HG02870 (cell line): ENCODE measurements around the gene HHIP.

Source experiments
- ATAC-seq: cut with Tn5 transposase; IDR thresholded peaks from one replicate; pipeline ENCODE4 v1.9.1; 2021; ENCODE audit warnings: mild to moderate bottlenecking, moderate library complexity; ENCODE audit not compliant: unreplicated experiment

The HHIP gene, protein sequence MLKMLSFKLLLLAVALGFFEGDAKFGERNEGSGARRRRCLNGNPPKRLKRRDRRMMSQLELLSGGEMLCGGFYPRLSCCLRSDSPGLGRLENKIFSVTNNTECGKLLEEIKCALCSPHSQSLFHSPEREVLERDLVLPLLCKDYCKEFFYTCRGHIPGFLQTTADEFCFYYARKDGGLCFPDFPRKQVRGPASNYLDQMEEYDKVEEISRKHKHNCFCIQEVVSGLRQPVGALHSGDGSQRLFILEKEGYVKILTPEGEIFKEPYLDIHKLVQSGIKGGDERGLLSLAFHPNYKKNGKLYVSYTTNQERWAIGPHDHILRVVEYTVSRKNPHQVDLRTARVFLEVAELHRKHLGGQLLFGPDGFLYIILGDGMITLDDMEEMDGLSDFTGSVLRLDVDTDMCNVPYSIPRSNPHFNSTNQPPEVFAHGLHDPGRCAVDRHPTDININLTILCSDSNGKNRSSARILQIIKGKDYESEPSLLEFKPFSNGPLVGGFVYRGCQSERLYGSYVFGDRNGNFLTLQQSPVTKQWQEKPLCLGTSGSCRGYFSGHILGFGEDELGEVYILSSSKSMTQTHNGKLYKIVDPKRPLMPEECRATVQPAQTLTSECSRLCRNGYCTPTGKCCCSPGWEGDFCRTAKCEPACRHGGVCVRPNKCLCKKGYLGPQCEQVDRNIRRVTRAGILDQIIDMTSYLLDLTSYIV

DNA sequence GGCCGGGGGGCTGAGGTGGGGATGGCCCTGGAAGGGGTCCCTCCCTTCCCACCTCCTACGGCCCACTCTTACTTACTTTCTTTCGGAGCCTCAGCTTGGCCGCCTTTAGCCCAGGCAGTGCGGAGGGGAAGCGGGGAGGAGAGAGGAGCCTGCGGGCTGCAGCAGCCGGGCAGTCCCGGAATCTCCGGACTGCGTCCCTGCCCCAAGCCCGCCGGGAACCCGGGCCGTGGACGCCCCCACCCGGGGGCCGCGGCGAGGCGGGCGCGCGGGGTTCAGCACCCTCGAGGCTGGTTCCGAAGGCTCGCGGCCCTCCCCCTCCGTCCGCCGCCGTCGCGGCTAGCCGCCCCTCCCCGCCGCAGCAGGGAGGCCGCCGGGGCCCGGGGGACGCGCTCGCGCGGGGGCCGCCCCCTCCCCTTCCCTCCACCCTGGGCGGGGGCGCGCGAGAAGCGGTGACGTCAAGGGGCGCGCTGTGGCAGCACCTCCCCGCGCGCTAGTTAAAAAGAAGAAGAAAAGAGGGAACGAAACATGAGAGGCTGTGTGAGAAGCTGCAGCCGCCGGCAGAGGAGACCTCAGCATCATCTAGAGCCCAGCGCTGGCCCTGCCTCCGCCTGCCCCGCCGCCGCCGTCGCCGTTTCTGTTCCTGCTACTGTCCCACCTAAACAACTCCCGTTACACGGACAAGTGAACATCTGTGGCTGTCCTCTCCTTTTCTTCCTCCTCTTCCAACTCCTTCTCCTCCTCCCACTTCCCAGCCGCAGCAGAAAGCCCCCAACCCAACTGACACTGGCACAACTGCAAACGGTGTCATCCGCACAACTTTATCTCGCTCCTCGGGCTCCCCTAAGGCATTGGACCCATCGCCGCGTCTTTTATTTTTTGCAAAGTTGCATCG lies at the start of gene HHIP:
TSS of gene HHIP (plus strand) at position 526 of the 892 bp plus-strand sequence. CDS start 520 bp downstream, outside the sequence.
- ATAC-seq = peak; percentile 37

- ATAC-seq = no peak
These were observed 48.8 kb upstream of the HHIP start for GRCh38 chr4:144597171-144597570.

DNA sequence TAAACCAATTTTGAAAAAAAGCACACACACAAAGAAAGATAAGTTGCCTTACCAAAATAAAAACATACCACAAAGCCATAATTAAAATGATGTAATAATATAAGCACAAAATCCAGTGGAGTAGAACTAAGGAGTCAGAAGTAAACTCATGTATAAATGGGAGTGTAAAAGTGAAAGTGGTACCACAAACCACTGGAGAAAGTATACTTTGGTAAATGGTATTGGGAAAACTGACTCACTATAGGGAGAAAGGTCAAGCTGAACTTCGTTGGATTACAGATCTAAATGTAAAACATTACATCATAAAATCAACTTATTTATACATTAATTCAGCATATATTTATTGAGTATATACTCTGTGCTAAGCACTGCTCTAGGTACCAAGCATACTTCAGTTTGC lies 46.3 kb upstream of the HHIP start:
- no peak for ATAC-seq

GRCh38 chr4:144611850-144612249 lies 34.1 kb upstream of the HHIP start:
- peak; percentile 66 for ATAC-seq

DNA sequence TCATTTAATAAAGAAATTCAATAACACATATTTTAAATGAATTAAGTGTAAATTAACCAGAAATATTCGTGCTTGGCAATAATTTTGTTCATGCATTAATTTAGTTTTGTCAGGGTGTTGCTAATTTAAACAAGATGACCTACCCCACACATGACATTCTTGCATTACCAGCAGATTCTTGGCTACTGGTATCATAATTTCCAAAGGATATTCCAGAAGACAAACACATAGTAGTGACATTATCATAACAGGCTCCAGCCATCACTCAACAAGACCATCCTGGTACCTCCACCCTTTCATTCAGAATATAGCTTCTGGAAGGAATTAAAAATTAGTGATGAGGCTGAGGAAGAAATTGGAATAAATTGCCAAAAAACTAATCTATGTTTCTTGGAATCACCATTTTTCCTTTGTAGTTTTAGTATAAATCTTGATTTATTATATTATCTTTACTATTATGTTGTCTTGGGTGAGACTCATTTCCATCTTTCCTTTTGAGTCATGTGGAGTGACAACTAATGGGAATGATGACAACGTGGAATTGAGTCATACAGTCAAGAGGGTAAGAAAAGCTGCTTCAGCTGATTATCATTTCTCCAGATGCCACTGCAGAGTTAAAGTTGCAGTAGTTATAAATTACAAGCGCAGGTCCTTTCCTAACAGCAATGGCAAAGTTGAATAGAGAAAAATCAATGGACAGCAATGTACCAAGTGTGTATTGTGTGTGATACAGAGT lies 30.9 kb upstream of the HHIP start:
- ATAC-seq = no peak

GRCh38 chr4:144621681-144622080 lies 24.3 kb upstream of the HHIP start:
- no peak for ATAC-seq

GRCh38 chr4:144627663-144628076 lies 18.3 kb upstream of the HHIP start:
- no peak for ATAC-seq

GRCh38 chr4:144633215-144633614 lies 12.7 kb upstream of the HHIP start:
- no peak for ATAC-seq

GRCh38 chr4:144634978-144635747 lies 10.8 kb upstream of the HHIP start:
- peak; percentile 100 for ATAC-seq

DNA sequence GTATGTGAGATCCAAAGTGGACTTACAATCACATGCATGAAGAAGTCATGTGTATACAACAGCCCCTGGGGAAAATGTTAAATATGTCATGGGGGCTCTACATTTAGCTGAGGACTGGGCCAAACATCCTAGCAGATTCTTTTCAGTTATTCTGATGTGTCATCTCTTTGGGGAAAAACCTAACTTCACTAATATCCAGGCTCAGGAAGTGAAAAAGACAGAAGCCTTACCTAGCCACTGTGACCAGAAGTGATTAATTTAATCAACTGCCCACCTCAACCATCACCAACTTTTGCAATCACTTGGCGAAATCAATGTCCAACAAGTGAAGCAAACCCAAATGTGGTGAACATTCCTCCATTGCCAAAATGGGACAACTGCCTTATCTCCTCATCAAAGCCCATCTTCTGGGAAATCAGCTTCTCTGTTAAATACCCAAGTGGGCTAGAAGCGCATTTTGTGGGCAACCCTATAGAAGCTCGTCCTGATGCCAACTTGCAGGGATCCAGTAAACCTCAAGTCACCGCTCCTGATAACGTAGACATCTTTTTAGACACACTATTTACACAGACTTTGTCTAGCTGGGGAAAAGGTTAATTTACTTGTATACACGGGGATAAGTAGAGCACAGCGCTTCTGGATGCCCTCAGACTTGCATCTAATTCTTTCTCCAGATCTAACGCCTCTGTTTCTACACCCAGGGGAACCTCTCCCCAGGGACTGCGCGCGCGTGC lies 1.4 kb upstream of the HHIP start:
- no peak for ATAC-seq

DNA sequence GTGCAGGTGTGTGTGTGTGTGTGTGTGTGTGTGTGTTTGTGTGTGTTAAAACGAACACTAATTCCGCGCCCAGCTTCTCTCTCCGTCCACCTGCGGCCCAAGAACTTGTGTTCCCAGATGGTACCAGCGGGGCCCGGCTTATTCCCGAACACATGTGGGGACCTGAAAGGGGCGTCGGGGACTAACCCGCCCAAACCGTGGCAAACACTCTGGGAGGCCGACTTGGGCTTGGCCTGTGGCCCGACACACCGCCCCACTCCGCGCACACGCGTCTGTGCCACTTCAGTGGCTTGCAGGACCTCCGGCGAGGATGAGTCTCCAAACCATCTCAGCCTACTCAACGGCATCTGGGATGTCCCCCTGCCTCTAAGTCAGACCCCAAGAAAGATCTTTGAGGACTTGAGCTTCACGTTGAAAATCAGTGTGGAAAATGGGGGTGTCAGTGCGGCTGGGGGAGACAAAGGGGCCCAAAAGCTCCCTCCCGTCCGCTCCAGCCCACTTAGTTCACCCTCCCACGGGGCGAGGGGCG lies 790 bp upstream of the HHIP start:
- no peak for ATAC-seq

GRCh38 chr4:144646523-144647094 lies 653 bp downstream of the HHIP start:
- ATAC-seq = peak; percentile 16

DNA sequence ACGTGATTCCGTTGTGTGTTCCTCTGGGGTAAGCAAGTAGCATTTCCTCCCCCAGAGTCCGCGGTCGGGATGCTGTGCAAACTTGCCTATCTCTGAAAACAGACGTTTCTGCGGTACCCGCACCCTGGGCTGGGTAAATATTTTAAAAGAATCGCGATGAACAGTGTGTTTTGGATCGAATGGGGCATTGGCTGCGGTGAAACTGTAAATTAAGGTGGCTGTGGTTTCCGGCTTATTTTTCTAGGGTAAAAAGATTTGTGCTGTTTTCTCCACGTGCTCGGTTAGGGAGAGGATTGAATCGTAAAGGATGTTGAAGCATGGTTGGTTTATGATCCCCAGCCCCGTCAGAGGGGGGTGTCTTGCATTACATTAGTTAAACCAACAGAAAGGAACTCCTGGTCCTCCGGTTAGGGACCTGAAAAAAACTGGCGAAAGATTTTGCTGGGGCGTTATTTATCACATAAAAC lies 1.2 kb downstream of the HHIP start:
- peak; percentile 20 for ATAC-seq

DNA sequence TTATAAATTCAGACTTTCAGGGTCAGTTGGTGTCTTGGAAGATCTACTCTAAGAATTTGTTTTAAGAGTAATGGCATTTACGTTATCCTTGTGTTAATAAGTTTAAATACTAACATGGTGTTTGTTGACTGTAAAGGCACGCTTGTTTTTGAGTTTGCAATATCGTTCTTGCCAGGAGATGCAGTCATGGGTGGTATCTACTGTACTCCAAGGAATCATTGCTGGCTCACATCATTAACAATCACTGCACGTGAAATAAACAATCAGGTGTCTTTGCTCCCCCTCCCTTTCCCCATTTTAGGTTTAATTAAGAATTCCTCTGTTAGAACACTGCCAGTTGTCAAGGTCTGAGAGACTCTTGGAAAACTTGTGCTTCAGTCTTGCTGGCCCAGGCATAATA lies 1.6 kb downstream of the HHIP start:
- ATAC-seq = no peak

DNA sequence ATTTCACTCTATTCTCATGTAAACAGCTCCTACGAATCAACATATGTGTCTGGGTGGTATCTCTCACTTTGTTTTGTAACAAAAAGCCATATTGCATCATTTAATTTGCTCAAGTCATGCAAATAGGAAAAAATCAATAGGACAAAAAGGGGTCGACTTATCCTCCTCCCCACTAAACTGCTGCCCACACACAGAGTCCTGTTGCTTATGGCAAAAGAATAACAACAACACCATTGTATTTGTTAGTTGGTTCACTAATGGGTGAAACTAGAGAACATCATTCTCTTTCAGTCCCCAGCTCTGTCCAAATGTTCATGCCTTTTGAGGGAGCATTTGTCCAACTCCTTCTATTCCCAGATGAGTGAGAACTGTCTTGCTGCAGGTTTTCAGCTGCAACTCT lies 2.1 kb downstream of the HHIP start:
- ATAC-seq = no peak

- ATAC-seq = no peak
These were observed 3.7 kb downstream of the HHIP start for GRCh38 chr4:144649646-144650045.

DNA sequence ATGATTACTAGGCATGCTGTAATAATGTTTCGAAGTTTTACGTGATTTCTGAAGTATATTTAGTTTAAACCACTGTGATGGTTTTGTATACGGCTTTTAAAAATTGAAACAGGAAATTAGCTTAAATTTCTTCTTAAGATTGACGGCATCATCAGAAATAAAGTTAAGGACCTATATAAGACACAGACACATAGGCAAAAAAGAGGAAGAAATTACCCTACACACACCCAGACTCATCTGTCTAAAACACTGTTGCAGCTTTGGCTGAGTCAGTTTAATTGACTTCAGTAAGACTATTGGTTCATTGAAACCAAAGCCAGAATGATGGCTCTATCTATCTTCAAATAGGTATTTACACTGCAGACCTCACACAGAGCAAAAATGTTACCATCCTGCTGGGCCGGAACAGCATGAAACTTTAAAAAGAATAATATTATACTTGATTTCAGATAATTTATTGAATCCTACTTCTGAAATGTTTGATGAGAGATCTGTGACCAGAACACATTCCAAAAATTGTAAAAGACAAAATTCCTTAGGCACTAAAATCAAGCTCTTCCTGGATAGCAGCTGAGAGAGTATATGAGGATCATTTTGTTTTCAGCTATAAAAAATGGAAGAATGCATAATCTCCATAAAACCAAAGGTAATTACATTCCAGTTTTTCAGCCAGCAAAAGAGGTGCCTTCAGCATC lies 4.5 kb downstream of the HHIP start:
- no peak for ATAC-seq
